Stromal cell of bone marrow (primary cell): ENCODE measurements around the gene H1-8.

Experiments
- DNase-seq: peaks from one replicate; pipeline ENCODE4 v3.0.0-alpha.2; 2012; ENCODE audit warnings: low read depth

Gene H1-8

GRCh38 chr3:129573493-129573892 is 30.5 kb downstream of the H1-8 start:
- no peak for DNase-seq

DNA sequence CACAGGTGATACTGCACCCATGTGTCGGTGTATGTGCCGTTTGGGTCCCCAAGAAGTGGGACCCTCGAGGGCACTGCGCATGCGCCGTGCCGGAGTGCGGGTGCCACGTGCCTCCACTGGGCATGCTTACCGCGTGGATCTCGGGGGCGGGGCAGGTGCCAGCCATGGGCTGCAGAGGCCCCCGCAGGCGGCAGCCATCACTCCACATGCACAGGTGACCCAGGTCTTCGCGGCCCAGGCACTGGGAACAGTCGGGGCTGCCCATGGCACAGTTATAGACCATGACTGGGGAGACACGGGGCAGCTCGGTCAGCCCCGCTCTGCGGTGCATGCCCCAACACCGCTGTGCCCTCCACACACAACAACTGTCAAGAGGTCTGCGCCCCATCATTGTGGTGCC is 31.2 kb downstream of the H1-8 start:
- DNase-seq: no peak

- DNase-seq: no peak
Measured at GRCh38 chr3:129575233-129575996, 32.4 kb downstream of the H1-8 start.

- no peak for DNase-seq
Measured at GRCh38 chr3:129575997-129576384, 33.0 kb downstream of the H1-8 start.

DNA sequence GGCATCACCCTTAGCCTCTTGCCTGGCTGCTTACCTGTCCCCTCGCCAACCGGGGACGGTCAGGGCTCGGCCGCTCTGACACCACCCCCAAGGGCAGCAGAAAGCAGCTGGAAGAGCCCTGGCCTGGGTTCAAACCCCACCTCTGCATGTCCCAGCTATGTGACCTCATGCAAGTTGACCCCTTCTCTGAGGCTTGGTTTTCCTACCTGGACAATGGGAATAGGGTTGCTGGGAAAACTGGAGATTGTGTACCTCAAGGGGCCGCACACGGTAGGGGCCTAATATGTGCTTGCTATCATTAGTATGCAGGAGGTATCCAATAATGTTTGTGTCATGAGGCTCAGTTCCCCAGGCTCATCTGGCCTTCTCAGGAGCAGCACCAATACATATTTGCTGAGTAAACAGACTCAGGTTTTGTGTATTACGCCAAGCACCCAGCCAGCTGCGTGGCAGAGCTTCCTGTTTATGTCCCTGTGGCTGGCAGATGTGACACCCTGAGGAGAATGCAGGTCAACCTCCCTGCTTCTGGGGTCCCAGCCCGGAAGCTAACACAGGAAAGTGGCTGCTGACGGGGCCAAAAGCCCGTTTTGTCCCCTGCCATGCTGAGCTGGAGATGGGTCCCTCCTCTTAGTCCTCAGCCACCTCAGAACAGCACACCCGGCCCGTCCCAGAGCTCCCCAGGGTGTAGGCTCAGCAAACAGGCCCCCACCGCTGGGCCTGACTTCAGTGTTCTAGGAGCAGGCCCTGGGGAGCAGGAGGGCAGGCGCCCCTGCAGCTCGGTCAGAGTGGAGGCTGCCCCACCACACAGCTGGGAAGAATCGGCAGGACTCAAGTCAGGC is 33.8 kb downstream of the H1-8 start:
- DNase-seq: no peak

GRCh38 chr3:129577366-129577765 is 34.4 kb downstream of the H1-8 start:
- DNase-seq: no peak

DNA sequence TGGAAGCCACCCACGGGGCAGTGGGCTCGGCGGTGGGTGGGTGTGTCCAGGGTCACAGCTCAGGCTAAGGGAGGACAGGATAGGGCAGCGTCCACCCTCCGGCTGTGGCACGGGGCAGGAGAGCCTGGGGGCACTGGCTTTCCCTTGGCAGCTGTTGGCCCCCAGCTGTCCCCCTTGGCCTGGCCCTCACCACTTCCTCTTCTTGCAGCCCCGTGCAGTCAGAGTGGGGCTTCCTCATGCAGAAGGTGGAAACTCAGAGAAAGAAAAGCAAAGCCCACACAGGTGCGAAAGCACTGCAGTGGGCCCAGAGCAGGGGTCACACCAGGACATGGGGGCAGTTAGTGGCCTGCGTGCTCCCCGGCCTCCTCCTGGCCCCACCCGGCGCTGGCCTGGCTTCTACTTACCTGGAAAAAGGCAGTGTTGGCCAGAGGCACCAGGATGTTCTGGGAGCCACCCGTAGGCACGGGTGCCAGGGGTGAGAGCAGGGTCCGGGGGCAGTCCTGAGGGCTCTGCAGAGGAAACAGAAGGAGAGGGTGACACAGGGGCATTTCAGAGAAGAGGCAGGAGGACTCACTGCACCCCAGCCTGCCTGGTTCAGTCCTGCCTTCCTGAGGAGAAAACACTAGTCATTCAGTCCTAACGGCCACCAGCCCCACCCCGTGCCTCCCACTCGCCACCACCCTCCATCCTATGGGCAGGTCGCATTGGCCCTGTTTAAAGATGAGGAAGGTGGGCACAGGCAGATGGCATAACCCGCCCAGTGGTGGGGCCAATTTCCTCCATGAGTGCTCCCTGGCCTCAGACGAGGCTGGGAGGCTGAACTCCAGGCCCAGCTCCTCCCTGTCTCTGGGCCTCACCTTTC is 35.2 kb downstream of the H1-8 start:
- DNase-seq: no peak

GRCh38 chr3:129579991-129580390 is 37.0 kb downstream of the H1-8 start:
- DNase-seq: no peak

DNA sequence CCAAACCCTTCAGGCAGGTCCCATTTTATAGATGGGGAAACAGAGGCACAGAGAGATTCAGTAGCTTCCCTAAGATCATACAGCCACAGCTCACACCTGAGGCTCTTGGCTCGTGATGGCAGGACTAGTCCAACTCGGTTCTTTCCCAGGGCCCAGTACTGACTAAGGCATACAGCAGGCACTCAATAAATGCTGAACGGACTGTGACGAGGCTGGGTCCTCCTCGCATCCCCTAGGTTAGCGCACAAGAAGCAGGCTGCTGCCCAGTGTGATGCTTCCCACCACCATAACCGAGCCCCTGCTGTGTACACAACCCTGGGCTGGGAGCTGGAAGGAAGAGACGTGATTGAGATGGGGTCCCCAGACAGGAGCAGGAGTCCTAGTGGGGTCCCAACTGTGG is 38.6 kb downstream of the H1-8 start:
- no peak for DNase-seq

DNA sequence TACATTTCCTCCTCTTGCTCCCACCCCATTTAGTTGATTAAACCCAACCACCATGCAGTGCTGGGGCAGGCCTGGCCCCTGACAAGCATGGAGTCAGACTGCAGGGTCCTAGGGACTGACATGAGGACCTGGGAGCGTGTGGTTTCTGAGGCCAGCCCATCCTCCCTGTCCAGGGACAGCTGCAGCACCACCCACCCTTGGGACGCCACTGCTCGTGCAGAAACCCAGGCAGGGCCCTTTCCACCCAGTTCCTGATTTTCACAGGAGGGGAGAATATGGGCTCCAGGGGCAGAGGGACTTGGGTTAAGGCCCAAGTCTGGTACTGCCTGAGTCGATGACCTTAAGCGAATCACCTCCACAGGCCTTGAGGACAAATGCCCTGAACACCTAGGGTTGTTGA is 39.8 kb downstream of the H1-8 start:
- no peak for DNase-seq

GRCh38 chr3:129583289-129583688 is 40.3 kb downstream of the H1-8 start:
- no peak for DNase-seq

GRCh38 chr3:129584631-129585030 is 41.7 kb downstream of the H1-8 start:
- DNase-seq: no peak

- no peak for DNase-seq
Measured at GRCh38 chr3:129585949-129586657, 43.1 kb downstream of the H1-8 start.

GRCh38 chr3:129586746-129587430 is 43.9 kb downstream of the H1-8 start:
- DNase-seq: no peak

GRCh38 chr3:129587566-129588210 is 44.7 kb downstream of the H1-8 start:
- no peak for DNase-seq

DNA sequence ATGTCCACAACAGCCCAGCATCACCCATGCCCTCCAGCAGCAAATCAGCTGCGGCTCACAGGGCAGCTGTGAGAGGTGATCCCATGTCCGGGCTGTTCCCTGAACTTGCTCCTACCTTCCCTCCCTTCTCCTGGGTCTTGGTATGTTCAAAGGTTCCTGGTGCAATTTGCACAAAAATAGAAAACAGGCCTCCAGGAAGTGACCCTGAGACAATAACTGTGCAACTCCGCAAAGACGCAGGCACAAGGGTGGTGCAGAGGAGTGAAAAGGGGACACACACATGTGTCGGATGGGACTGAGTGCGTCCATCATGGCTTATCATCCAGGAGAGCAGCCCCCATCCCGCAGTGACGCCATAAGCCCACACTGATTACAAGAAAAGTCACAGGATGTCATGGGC is 47.2 kb downstream of the H1-8 start:
- no peak for DNase-seq

DNA sequence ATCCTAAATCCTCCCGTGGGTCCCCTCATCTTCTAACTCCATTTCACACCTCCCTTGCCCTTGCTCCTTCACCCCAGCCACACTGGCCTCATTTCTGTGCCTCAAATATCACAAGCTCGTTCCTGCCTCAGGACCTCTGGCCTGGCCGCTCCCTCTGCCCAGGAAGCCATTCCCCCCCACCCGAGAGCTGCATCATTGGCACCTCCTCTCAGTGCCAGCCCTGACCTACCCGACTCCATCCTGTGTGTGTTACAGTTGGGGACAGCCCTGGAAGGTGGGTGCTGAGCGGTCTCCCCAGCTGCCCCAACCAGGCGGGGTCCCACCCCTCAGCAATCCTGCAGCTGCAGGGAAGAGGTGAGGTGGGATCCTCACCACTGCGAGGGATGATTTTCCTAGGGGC is 49.0 kb downstream of the H1-8 start:
- DNase-seq: no peak

GRCh38 chr3:129592381-129593131 is 49.6 kb downstream of the H1-8 start:
- DNase-seq: no peak

DNA sequence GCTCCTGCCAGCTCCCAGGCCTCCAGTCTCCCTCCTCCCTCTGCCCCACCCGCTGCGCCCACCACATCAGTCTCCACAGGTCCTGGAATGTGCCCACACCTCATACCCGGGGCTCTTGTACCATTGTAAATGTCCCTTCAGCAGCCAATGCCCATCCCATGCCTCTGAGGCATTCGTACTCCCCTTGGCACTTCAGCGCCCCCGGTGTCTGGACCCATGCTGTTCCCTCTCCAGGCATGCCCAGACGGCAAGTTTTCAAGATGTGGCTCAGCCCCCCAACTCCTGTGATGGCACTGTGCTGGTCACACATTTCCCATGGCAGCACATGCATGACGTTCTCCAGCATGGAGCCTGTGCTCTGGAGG is 50.2 kb downstream of the H1-8 start:
- no peak for DNase-seq
